WTC11 (cell line): ENCODE measurements around the gene SRMS. TPM values are rescaled to one million over a fixed set of nuclear protein-coding genes. Genes with fewer than 3 reads are reported as not detected.

ENCODE experiments used
- ATAC-seq: fragments of 200-7000 bp; cut with Tn5 transposase; 2 replicates; pipeline ENCODE4 v1.10.0; 2021; ENCODE audit warnings: mild to moderate bottlenecking, moderate library complexity
- CTCF ChIA-PET: fragments of 300-600 bp; sonication (Branson Sonifier 250); formaldehyde crosslinking; loops from one replicate; lab custom pipeline; 2021; ENCODE audit warnings: antibody characterized with exemption; lab: Charles Lee
- POLR2A ChIA-PET: fragments of 350-600 bp; sonication (Branson Sonifier 250); formaldehyde crosslinking; loops from one replicate; lab custom pipeline; 2021; ENCODE audit warnings: antibody characterized with exemption; lab: Charles Lee
- DNase-seq: peaks from one replicate; pipeline ENCODE4 v3.0.0; 2021; ENCODE audit warnings: low spot score
- H3K27ac Mint-ChIP-seq: 2 replicates; pipeline ENCODE4 v1.8.0; 2021; ENCODE audit warnings: mixed read lengths
- H3K27me3 Mint-ChIP-seq: 2 replicates; pipeline ENCODE4 v1.8.0; 2021; ENCODE audit warnings: low read depth, mild to moderate bottlenecking, moderate library complexity, mixed read lengths
- H3K36me3 Mint-ChIP-seq: 2 replicates; pipeline ENCODE4 v1.8.0; 2021; ENCODE audit warnings: mixed read lengths
- H3K4me1 Mint-ChIP-seq: 2 replicates; pipeline ENCODE4 v1.8.0; 2022; ENCODE audit warnings: mixed read lengths
- H3K4me3 Mint-ChIP-seq: 2 replicates; pipeline ENCODE4 v1.8.0; 2021; ENCODE audit warnings: mild to moderate bottlenecking, moderate library complexity, mixed read lengths
- H3K9me3 Mint-ChIP-seq: 2 replicates; pipeline ENCODE4 v1.8.0; 2021; ENCODE audit warnings: mixed read lengths
- AFF4 ChIP-seq: sonication (generic); formaldehyde crosslinking; IDR thresholded peaks from 2 replicates; pipeline ENCODE4 v1.8.1; 2023; ENCODE audit warnings: mild to moderate bottlenecking, missing genetic modification reagents, borderline replicate concordance
- CBFB ChIP-seq: sonication (generic); formaldehyde crosslinking; IDR thresholded peaks from 2 replicates; pipeline ENCODE4 v1.8.1; 2022; ENCODE audit warnings: mild to moderate bottlenecking, low read depth, missing genetic modification reagents
- CREB1 ChIP-seq: sonication (generic); formaldehyde crosslinking; IDR thresholded peaks from 2 replicates; pipeline ENCODE4 v1.8.0; 2023; ENCODE audit warnings: mild to moderate bottlenecking, missing genetic modification reagents
- CREM ChIP-seq: sonication (generic); formaldehyde crosslinking; IDR thresholded peaks from 2 replicates; pipeline ENCODE4 v1.8.1; 2022; ENCODE audit warnings: mild to moderate bottlenecking, missing genetic modification reagents, moderate library complexity
- ESRRA ChIP-seq: sonication (generic); formaldehyde crosslinking; IDR thresholded peaks from 2 replicates; pipeline ENCODE4 v1.8.1; 2022; ENCODE audit warnings: mild to moderate bottlenecking, missing genetic modification reagents, borderline replicate concordance
- GRHL2 ChIP-seq: fragments of 250-450 bp; sonication (Bioruptor Pico); IDR thresholded peaks from 2 replicates; pipeline ENCODE4 v1.8.0; 2022; ENCODE audit warnings: mild to moderate bottlenecking, moderate library complexity; ENCODE audit not compliant: insufficient replicate concordance, severe bottlenecking
- GTF2I ChIP-seq: fragments of 250-450 bp; sonication (Bioruptor Pico); conservative IDR thresholded peaks from 2 replicates; pipeline ENCODE4 v1.4.0; 2021; ENCODE audit warnings: mild to moderate bottlenecking
- IRF1 ChIP-seq: sonication (generic); formaldehyde crosslinking; IDR thresholded peaks from 2 replicates; pipeline ENCODE4 v1.8.0; 2023; ENCODE audit warnings: missing genetic modification reagents
- IRF2 ChIP-seq: sonication (generic); formaldehyde crosslinking; IDR thresholded peaks from 2 replicates; pipeline ENCODE4 v1.8.0; 2022; ENCODE audit warnings: low read depth, missing genetic modification reagents, borderline replicate concordance
- KAT7 ChIP-seq: sonication (generic); formaldehyde crosslinking; IDR thresholded peaks from 2 replicates; pipeline ENCODE4 v1.8.1; 2023; ENCODE audit warnings: missing genetic modification reagents, mild to moderate bottlenecking, borderline replicate concordance
- NFATC4 ChIP-seq: fragments of 250-450 bp; sonication (Bioruptor Pico); IDR thresholded peaks from 2 replicates; pipeline ENCODE4 v1.9.0; 2021; ENCODE audit warnings: mild to moderate bottlenecking
- NFE2L1 ChIP-seq: sonication (generic); formaldehyde crosslinking; IDR thresholded peaks from 2 replicates; pipeline ENCODE4 v1.8.1; 2023; ENCODE audit warnings: missing genetic modification reagents
- NR1H2 ChIP-seq: sonication (generic); formaldehyde crosslinking; IDR thresholded peaks from 2 replicates; pipeline ENCODE4 v1.9.0; 2021; ENCODE audit warnings: mild to moderate bottlenecking, moderate library complexity, missing genetic modification reagents
- NR3C1 ChIP-seq: sonication (generic); formaldehyde crosslinking; conservative IDR thresholded peaks from 2 replicates; pipeline ENCODE4 v1.8.1; 2023; ENCODE audit warnings: low read depth, mild to moderate bottlenecking, missing genetic modification reagents
- OVOL2 ChIP-seq: fragments of 250-450 bp; sonication (Bioruptor Pico); IDR thresholded peaks from 2 replicates; pipeline ENCODE4 v1.9.0; 2021; ENCODE audit warnings: mild to moderate bottlenecking, borderline replicate concordance
- PREB ChIP-seq: sonication (generic); formaldehyde crosslinking; IDR thresholded peaks from 2 replicates; pipeline ENCODE4 v1.8.1; 2022; ENCODE audit warnings: mild to moderate bottlenecking, missing genetic modification reagents, moderate library complexity, borderline replicate concordance
- PRRX2 ChIP-seq: fragments of 250-450 bp; sonication (Bioruptor Pico); IDR thresholded peaks from 2 replicates; pipeline ENCODE4 v1.8.0; 2021; ENCODE audit warnings: mild to moderate bottlenecking
- RELA ChIP-seq: sonication (generic); formaldehyde crosslinking; IDR thresholded peaks from 2 replicates; pipeline ENCODE4 v1.8.1; 2022; ENCODE audit warnings: missing genetic modification reagents, mild to moderate bottlenecking, borderline replicate concordance
- TEAD1 ChIP-seq: sonication (generic); formaldehyde crosslinking; IDR thresholded peaks from 2 replicates; pipeline ENCODE4 v1.8.0; 2022; ENCODE audit warnings: mild to moderate bottlenecking, missing genetic modification reagents
- ZBTB21 ChIP-seq: sonication (generic); formaldehyde crosslinking; IDR thresholded peaks from 2 replicates; pipeline ENCODE4 v1.8.1; 2023; ENCODE audit warnings: mild to moderate bottlenecking, missing genetic modification reagents, borderline replicate concordance
- ZNF121 ChIP-seq: sonication (generic); formaldehyde crosslinking; IDR thresholded peaks from 2 replicates; pipeline ENCODE4 v1.8.0; 2023; ENCODE audit warnings: missing genetic modification reagents
- ZNF219 ChIP-seq: sonication (generic); formaldehyde crosslinking; IDR thresholded peaks from 2 replicates; pipeline ENCODE4 v1.8.0; 2023; ENCODE audit warnings: missing genetic modification reagents, mild to moderate bottlenecking, borderline replicate concordance
- ZNF232 ChIP-seq: sonication (generic); formaldehyde crosslinking; IDR thresholded peaks from 2 replicates; pipeline ENCODE4 v1.8.0; 2022; ENCODE audit warnings: mild to moderate bottlenecking, missing genetic modification reagents
- ZNF396 ChIP-seq: fragments of 250-450 bp; sonication (Bioruptor Pico); IDR thresholded peaks from 2 replicates; pipeline ENCODE4 v1.8.0; 2021; ENCODE audit warnings: mild to moderate bottlenecking, moderate library complexity, borderline replicate concordance
- ZNF423 ChIP-seq: fragments of 250-450 bp; sonication (Bioruptor Pico); IDR thresholded peaks from 2 replicates; pipeline ENCODE4 v2.1.2; 2022; ENCODE audit warnings: mild to moderate bottlenecking, moderate library complexity
- ZNF671 ChIP-seq: fragments of 250-450 bp; sonication (Bioruptor Pico); IDR thresholded peaks from 2 replicates; pipeline ENCODE4 v1.8.0; 2021; ENCODE audit warnings: mild to moderate bottlenecking
- total RNA-seq: library from RNA; stranded (reverse); gene quantifications from 3 replicates; pipeline ENCODE4 v1.2.3, GENCODE V29; 2021

Gene SRMS
- total RNA-seq, 1 experiment from 2014 or later, result 0.26 TPM

GRCh38 chr20:63492982-63493381, 54.6 kb downstream of the SRMS start:
- CTCF ChIA-PET, result interaction anchor here (0.9 to 1.8 kb wide), 2 partner anchors 9 to 28 kb away, joined by 3 to 4 read pairs; partner anchors contain the start of gene PPDPF
- H3K4me1 Mint-ChIP-seq, result peaks cover 7% of the 10 kb centered on the region
- POLR2A ChIA-PET, result no interaction called here
- no peak overlapping the region for H3K4me3 Mint-ChIP-seq
- DNase-seq (no peak), ATAC-seq (no peak)
- no peak for TF ChIP-seq IRF2
- no peak for TF ChIP-seq AFF4
- TF ChIP-seq CBFB, result no peak
- no peak for TF ChIP-seq NFE2L1 (CRISPR knock-in tag)
- no peak for TF ChIP-seq ZBTB21
- no peak for TF ChIP-seq PRRX2 (CRISPR knock-in tag)
- TF ChIP-seq CREM (CRISPR knock-in tag), result no peak
- no peak for TF ChIP-seq IRF1 (CRISPR knock-in tag)
- TF ChIP-seq GRHL2 (CRISPR knock-in tag), result no peak
- no peak for TF ChIP-seq ZNF423
- no peak for TF ChIP-seq GTF2I (CRISPR knock-in tag)
- TF ChIP-seq PREB (CRISPR knock-in tag), result no peak
- no peak for TF ChIP-seq OVOL2 (CRISPR knock-in tag)
- no peak for TF ChIP-seq ZNF219 (CRISPR knock-in tag)
- peaks cover 16% of the 10 kb centered on the region for H3K36me3 Mint-ChIP-seq
- peaks cover 42% of the 10 kb centered on the region for H3K27me3 Mint-ChIP-seq
- H3K9me3 Mint-ChIP-seq, result peaks cover 9% of the 10 kb centered on the region
- H3K27ac Mint-ChIP-seq, result no peak overlapping the region

GRCh38 chr20:63492518-63492917, 55.0 kb downstream of the SRMS start:
- DNase-seq (no peak), ATAC-seq (no peak)
- POLR2A ChIA-PET, result no interaction called here
- H3K9me3 Mint-ChIP-seq, result peaks cover 9% of the 10 kb centered on the region
- H3K27ac Mint-ChIP-seq, result no peak overlapping the region
- H3K27me3 Mint-ChIP-seq, result peaks cover 38% of the 10 kb centered on the region
- no peak overlapping the region for H3K4me3 Mint-ChIP-seq
- CTCF ChIA-PET, result no interaction called here
- peaks cover 16% of the 10 kb centered on the region for H3K36me3 Mint-ChIP-seq
- TF ChIP-seq GTF2I (CRISPR knock-in tag) (no peak), OVOL2 (CRISPR knock-in tag) (no peak), ESRRA (CRISPR knock-in tag) (no peak), KAT7 (no peak), ZNF232 (CRISPR knock-in tag) (no peak), CREB1 (no peak), RELA (CRISPR knock-in tag) (no peak), NFATC4 (CRISPR knock-in tag) (no peak), NR1H2 (CRISPR knock-in tag) (no peak), ZNF396 (CRISPR knock-in tag) (no peak), ZNF121 (CRISPR knock-in tag) (no peak), NR3C1 (no peak), TEAD1 (CRISPR knock-in tag) (no peak), AFF4 (no peak), ZNF671 (CRISPR knock-in tag) (no peak)
- H3K4me1 Mint-ChIP-seq, result peaks cover 7% of the 10 kb centered on the region
